DMS53 treated with DMSO at 0.1 percent for 48 hours (cell line): ENCODE results near the gene RITA1.

Source experiments
- DNase-seq: peaks from one replicate; lab custom pipeline; 2025; ENCODE audit not compliant: unreplicated experiment; lab: John Stamatoyannopoulos, UW

Gene RITA1

GRCh38 chr12:113173081-113173698, 12.3 kb upstream of the RITA1 start:
- DNase-seq: no peak

GRCh38 chr12:113174461-113175384, 10.8 kb upstream of the RITA1 start:
- DNase-seq: peak; percentile 51

DNA sequence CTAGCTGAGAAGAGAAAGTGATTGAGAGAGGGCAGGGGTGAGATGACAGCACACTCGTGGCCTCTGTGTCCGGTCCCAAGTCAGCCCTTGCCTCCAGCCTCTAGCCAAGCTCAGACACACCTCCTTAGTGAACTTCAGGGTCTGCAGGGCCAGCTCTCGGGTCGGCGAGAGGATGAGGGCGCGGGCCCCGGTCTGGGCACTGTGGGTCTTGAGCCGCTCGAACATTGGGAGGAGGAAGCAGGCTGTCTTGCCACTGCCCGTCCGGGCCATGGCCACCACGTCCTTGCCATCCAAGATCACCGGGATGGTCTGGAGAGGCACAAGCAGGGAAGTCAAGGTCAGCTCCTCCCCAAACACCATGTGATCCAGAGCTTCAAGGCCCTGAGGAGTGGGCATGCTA, 6.5 kb upstream of the RITA1 start:
- no peak for DNase-seq

GRCh38 chr12:113180333-113180732, 5.2 kb upstream of the RITA1 start:
- DNase-seq: no peak

GRCh38 chr12:113181975-113182374, 3.5 kb upstream of the RITA1 start:
- DNase-seq: no peak

DNA sequence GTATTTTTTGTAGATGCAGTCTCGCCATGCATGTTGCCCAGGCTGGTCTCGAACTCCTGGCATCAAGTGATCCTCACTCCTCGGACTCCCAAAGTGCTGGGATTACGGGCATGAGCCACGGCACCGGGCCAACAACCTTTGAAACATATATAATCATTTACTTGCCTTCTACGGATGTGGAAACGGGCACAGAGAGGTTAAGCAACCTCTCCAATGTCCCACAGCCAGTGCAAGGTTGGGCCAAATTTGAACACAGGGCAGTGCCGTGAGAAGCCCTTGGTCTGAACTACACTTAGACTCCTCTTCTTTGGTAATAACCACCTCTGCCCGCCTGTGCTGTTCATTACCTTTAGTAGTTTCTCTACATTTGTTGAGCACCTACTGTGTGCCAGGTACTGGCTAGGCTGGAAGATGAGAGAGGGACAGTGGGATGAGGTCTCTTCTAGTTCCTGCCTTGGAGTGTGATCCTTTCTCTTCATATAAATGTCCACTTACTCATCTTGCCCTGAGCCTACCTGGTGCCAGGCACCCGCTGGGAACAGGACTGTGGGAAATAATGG, 2.4 kb upstream of the RITA1 start:
- no peak for DNase-seq

DNA sequence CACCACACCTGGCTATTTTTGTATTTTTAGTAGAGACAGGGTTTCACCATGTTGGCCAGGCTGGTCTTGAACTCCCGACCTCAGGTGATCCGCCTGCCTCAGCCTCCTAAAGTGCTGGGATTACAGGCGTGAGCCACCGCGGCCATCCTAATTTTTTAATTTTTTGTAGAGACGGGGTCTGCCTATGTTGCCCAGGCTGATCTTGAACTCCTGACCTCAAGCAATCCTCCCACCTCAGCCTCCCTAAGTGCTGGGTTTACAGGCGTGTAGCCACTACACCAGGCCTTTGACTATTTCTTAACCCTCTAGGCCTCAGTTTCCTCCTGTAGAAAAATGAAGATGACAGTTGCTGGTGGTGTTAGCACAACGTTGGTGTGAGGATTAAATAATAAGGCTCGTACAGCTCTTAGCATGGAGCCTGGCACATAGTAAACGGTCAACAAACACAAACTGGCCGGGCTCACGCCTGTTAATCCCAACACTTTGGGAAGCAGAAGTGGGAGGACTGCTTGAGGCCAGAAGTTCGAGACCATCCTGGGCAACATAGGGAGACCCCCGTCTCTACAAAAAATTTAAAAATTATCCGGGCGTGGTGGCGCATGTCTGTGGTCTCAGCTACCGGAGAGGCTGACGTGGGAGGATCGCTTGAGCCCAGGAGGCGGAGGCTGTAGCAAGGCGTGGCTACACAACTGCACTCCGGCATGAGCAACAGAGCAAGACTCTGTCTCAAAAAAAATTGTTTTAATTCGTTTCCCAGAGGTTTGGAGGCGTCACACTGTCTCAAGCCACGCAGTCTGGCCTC, 1.2 kb upstream of the RITA1 start:
- peak; percentile 83 for DNase-seq

GRCh38 chr12:113184900-113185179, 681 bp upstream of the RITA1 start:
- DNase-seq: peak; percentile 83

GRCh38 chr12:113186033-113186365, 478 bp downstream of the RITA1 start:
- DNase-seq: no peak

DNA sequence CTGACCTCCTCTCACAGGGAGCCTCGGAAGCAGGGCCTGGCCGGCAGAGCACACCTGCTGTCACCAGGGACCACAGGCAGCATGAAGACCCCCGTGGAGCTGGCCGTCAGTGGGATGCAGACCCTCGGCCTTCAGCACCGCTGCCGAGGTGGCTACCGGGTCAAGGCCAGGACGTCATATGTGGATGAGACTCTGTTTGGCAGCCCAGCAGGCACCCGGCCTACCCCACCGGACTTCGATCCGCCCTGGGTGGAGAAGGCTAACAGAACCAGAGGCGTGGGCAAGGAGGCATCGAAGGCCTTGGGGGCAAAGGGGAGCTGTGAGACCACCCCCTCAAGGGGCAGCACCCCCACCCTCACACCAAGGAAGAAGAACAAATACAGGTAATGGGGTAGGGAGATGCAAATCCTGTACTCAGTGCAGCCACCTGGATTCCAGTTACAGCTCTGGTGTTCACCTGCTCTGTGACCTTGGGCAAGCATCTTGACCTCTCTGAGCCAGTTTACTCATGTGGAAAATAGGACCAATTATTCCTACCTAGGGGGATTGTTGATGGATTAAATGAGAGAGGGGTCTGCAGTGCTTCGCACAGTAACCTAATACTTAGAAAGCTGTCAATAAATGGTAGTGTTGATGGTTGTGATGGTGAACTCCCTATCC, 1.3 kb downstream of the RITA1 start:
- DNase-seq: no peak

GRCh38 chr12:113189361-113189760, 3.8 kb downstream of the RITA1 start:
- DNase-seq: no peak

DNA sequence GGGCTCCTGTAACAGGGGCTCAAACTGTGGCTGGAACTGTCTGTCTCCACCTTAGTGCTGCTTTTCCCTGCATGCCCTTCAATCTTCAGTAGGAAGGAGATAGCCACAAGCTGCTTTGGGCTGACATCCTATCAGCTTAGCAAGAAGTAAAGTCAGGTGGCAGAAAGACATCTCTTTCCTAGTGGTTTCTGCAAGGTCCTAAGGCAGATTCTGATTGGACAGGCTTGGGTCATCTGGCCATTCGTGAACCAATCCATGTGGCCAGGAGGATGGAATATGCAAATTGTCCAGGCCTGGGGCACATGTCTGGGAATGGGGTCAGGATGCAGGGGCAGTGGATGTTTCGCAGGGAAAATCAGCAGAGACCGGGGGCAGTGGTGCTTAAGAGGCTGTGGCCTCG, 5.2 kb downstream of the RITA1 start:
- no peak for DNase-seq

GRCh38 chr12:113191227-113191626, 5.7 kb downstream of the RITA1 start:
- DNase-seq: no peak

DNA sequence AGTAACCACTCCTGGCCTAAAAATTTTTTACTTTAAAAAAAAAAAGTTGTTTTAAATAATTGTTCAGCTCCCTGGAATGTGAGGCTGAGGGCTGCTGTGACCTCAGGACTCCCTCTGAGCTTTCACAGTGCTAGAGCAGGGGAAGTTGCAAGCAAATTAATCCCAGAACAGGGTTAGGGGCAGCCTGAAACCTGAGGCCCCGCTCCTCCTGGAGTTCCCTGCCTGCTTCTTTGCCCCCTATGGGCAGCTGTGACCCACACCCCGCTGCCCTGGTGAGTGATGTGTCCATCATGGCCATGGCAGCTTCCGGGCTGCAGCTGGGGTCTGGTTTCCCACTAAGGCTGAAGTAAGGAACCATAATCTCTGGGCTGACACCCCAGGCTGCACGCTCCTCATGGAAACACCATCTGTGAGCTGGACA, 9.5 kb downstream of the RITA1 start:
- no peak for DNase-seq

GRCh38 chr12:113195598-113195997, 10.1 kb downstream of the RITA1 start:
- no peak for DNase-seq

- no peak for DNase-seq
These were observed 11.1 kb downstream of the RITA1 start for GRCh38 chr12:113196582-113196981.

GRCh38 chr12:113196990-113197389, 11.5 kb downstream of the RITA1 start:
- peak; percentile 74 for DNase-seq

DNA sequence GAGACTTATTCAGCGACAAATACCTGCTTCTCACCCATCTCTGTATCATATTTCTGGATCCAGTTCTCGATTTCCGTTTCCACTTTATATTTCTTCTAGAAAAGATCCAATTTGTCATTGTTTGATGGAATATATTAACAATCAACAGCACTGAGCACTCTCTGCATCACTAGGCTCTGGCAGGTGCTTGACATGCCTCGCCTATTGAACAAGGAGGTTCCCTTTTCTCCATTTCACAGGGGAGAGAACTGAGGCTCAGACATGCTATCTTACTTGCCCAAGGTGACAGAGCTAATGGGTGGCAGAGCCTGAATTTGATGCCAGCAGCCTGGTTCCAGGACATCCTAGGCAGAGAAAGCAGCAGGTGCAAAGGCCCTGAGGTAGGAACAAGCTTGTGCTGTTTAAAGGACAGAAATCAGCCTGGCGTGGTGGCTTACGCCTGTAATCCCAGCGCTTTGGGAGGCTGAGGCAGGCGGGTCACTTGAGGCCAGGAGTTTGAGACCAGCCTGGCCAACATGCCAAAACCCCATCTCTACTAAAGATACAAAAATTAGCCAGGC, 12.1 kb downstream of the RITA1 start:
- no peak for DNase-seq

DNA sequence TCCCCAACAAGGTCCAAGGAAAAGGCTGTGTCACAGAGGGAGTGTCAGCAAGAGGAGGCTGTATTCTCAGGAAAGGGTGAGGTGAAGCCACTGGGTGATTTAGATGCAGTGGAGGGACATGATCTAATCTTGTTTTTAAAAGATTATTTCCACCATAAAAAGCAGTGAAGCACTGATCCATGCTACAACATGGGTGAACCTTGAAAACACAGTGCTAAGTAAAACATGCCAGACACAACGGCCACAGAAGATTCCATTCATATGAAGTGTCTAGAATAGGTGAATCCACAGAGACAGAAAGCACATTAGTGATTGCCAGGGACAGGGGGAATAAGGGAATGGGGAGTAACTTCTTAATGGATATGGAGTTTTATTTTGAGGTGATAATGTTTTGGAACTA, 12.8 kb downstream of the RITA1 start:
- no peak for DNase-seq

DNA sequence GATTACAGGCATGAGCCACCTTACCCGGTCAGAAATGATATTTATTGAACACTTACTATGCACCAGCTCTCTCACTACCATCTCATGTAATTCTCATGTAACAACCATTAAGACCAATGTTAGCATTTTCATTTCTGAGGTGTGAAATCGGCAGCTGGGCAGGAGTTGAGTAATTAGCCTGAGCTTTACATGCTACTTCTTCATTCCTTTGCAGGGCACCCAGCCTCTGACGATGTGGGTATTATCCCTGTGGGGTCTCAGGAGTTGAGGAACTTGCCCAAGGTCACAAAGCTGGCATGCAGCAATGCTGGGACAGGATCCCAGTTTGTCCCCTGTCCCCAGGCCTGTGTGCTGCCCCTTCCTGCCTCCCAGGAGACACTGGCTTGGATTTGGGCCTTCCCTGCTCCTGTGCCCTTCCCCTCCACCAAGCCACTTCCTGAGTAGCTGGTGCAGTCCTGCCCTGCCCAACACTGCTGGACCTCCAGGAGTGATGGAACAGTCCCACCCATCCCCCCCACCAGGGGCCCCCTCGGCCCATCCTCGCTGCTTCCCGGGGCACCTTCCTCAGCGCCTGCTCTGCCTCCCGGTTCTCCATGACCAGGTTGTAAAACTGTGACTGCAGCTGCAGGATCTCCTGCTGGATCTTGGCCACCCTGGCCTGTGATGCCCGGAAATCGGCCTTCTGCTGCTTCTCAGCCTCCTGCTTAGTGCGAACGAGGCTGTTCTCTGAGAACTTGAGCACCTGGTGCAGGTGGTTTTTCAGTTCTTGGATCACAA, 14.7 kb downstream of the RITA1 start:
- DNase-seq: no peak
